ENCODE results near the gene GRIK3.

Gene GRIK3

DNA sequence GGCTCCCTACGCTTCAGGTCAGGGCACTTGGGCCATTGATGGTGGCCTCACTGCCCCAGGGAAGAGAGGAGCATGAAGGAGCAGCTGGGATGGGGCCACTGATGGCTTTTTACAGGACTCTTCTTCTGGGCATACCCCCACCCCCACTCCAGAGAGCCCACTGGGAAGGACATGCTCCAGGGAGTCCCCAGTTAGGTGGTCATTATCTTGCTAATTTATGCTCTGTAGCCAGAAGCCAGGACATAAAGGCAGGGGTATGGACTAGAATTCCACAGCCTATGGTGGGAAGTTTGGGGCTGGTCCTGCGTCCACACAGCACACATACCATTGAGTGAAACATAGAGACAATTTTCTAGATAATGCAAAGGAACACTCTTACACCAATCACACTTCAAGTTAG is 8.8 kb upstream of the GRIK3 start:
- no peak for DNase-seq (ENCODE audit: low spot score)

DNA sequence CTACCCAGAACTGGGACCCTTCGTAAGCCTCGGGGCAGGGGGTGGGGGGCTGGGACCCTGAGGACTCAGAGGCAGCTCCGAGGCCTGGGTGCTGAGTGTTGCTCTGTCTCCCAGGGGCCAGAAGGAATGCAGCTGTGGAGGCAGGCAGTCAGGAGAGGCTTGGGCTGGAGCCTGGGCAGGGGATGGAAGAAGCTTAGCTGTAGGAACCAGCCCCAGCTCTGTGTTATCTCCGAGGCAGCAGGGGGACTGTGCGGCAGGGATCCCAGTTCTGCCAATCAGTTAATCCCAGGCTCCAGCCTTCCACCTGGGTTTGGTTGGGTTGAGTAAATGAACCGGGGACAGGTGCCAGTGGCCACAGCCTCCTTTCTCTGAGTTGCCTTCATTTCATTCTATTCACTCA is 8.2 kb upstream of the GRIK3 start:
- no peak for DNase-seq (ENCODE audit: low spot score)

DNA sequence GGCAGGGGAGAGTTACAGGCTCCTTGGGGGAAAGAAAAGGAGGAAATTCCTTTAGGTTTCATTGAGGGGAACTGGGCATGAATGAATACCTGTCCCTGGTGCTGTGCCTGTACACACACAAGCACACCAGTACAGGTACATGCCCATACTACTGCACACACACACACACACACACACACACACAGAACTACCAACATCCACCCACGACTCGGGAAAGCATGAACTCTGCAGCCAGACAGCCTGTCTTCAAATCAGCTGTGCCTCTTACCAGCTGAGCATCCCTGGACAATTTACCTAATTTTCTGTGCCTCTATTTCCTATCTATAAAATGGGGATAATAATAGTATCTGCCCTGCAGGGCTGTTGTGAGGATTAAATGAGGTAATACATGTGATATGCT is 7.2 kb upstream of the GRIK3 start:
- no peak for DNase-seq (ENCODE audit: low spot score)

DNA sequence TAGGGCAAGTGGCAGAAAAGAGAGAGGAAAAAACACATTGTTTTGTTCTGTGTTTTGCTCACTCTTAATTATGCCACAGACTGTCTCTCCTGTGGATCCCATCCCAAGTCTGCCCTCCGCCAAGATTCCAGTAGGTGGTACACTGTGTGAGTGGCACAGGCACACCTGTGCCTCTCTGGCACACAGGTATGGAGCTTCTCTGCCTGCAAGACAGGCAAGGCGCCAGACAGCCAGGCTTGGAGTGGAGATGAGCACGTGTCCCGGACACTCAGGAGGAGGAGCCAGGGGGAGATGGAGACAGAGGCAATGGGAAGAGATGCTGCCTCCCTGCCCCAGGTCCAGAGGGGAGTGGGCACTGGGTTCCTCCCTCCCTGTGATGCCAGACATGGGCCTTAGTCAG is 6.5 kb upstream of the GRIK3 start:
- DNase-seq (ENCODE audit: low spot score): no peak

DNA sequence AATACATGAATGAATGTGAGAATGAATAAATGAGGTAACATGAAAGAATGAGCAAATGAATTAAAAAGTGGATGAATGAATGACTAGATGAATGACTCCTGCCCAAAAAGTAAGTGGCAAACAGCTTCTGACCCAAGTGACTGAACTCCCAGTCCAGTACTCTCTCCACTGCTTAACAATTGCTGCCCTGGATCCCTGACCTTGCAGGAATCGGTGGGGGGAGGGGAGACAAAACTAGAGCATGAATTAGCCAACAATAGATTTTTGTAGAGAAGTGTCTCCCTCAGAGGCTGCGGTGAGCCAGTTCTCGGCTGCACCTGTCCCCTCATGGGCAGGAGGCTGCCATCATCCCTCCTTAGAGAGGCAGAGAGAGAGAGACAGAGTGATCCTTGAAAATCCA is 5.9 kb upstream of the GRIK3 start:
- no peak for DNase-seq (ENCODE audit: low spot score)

DNA sequence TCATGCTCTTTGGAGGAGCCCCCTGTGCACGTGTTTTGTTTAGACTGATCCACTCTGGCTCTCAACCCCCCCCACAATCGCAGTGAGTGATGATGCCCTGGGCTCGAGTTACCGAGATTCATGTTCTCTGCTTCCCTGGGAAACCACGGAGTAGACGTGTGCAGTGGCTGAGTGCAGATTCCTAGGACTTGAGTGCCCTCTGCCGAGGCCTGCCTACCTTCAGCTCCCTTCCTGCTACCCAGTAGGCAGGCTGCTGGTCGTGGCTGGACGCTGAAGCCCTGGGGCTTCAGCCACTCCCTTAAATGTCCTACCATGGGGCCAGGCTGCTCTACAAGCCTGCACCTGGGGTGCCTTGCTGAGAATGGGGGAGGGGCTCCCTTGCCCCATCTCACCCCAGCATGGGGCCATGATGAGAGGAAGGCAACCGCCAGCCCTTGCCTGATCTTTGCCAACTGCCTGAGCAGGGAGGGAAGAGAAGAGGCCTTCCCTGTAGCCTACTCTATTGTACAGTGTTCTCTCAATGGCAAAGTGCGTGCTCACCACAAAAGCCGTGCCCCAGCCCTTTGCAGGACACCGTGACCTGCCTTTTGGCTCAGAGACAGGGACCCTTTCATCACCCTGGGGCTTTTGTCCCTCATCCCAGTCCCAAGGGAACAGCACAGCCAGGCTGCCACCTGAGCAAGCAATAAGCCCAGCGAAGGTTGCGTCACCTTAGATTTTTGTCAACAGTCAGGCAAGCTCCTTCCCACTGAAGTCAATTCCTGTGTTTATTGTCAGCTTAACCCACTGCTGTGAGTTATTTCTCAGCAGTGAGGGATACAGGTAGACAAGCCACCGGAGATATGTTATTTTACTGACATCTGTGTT is 4.1 kb upstream of the GRIK3 start:
- no peak for DNase-seq (ENCODE audit: low spot score)

DNA sequence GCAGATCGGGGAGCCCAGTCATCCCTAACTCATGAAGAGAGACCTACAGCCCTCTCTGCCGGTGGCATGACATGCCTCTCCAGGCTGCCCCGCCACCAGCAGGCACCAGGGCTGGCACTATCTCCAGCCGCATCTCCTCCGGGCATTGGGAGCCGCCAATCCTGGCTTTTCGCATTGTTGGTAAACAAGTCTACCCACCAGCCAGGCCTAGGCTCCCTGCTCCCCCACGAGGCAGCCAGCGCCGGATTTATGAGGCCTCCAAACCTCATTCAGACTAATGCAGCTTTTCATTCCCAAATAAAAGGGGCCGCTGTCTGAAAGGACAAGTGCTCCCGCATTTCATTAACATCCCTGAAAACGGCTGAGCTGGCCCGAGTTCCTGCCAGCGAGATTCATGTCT is 3.4 kb upstream of the GRIK3 start:
- DNase-seq (ENCODE audit: low spot score): no peak

DNA sequence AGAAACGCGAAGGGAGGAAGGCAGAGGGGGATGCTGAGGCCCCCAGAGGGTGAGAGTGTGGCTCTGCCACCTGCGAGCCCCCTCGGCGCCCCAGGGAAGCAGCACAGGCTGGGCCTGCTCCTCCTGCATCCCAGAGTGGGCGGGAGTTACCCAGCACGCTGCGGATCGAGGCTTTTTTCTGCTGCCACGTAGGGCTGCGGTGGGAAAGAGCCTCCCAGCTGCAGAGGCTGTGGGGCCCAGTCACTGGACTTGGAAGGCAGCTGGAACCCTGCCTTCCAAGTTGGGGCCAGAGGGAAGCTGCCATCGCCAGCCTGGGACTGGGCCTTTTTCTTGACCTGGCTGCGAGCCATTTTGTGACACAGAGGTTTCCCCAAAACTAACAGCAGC is 2.3 kb upstream of the GRIK3 start:
- DNase-seq (ENCODE audit: low spot score): no peak

DNA sequence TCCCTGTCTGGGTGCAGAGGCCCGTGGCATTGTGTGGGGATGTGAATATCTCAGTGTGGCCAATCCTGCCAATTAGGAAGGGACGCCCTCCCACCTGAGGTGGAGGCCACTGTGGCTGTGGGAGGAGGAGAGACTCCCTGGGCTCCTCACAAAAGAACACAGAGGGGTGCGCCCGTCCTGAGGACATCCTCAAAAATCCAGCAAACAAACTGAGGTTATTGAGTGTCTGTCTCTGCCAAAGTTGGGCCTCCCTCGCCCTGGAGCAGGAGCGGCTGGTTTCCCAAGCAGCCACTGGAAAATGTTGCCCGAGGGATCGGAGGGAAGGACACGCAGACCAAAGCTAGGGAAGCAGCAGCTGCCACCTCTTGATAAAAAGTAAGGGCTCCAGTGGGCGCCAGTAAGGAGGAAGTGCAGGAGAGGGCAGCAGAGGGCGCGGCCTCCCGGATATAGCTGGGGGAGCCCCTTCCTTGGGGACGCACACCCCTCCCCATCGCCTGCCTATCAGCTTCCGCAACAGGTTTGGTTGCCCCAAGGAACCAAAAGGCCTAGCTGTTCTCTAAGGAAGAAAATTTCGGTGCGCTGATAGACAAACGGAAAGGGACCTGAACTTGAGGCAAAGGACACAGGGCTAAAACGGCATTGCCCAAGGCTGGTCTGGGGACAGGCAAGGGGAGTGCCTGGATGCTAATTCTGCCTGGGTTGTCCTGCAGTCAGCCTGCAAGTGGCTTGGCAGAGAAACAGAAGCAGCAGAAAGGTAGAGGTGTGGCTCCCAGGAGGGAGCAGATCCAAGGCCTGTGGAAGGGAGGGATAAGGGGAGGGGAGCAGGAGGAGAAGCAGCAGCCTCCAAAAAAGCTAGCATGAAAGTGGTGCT is 1.7 kb upstream of the GRIK3 start:
- DNase-seq (ENCODE audit: low spot score): no peak

DNA sequence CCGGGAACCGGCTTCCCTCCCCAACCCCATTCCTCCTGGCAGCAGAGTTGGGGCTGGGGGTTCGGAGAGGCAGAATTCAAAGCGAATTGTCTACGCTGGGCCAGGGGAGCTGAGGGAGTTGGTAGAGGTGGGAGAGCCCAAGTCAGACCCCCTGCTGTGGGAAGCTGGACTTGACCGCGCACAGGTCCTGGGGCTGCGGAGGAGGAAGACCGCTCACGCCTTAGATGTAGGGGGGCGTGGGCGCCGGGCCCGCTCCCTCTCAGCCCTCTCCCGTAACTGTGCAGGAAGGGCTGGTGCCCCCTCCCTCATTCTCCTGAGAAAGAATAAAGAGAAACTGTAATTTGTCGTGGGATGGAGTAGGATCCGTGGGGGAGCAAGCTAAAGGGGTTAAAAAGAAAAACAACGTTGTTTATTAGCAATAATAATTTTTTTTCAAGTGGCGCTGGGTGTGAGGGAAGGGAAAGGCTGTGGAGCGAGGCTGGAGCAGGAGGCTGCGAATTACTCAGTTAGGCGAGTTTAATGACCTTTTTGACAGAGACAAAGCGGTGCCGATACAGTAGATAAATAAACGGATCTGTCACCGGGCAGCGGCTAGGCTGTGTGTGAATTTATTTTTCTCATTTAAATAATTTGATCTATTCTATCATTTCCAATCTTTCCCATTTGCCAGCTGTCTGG is 838 bp upstream of the GRIK3 start:
- no peak for DNase-seq (ENCODE audit: low spot score)

DNA sequence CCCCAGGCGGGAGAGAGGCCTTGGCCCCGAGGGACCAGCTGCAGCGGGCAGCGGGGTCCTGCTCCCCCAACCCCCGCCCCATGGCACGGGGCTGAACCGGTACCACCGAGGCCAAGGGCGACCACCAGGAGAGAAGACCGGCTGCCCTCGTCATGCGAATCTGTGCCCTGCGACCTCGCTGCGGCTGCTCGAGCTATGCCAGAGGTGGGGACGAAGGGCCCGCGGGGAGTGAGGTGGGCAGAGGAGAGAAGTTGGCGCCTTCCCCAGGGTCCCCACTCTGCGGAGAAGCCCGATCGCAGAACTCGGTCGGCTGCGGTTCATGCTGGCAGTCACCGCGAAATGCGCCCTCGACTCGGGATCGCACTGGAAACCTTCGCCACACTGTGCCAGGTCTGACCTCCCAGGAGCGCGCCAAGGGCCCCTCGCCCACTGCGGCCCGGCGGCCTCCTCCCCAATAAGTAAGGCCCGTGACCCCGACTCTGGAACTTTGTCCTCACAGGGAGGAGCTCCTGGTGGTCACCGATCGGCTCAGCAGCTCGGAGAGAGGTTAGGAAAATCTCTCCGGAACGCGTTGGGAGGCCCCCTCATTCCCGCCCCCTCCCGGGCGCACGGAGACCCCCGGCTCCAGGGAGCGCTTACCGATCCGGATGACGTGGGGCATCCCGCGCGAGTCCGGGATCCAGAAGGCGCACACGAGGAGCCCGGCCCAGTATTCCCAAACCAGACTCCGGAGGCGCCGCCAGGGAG is 787 bp downstream of the GRIK3 start:
- DNase-seq (ENCODE audit: low spot score): no peak

DNA sequence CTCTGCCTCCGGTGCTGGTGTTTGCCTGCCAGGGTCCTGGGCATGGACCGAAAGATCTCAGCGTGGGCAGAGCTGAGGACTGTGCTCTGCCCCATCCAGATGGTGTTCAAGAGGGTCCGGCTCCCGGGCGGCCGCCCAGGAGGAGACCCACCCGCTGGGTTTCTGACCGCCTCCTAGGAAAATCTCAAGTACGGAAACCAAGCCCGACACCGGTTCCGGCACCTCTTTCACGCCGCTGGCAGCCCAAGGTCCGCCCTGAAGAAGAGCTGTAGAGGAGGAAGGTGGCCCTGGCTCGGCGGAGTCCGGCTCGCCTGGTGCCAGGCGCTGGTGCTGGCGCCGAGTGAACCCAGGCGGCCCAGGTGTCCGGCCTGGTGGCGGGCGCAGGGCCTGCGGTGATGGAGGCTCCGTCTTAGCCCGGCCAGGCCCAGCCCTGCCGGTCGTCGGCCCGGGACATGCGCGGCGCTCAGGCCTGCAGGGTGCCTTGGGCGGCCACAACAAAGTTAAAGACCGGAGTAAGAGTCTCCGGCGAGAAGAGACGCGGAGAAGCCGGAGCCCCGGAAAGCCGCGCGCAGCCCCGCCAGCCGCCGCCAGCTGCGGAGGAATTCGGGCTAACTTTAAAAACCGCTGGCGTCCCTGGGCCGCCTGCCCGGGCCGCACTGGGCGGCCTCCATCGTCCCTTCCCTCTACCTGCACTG is 1.5 kb downstream of the GRIK3 start:
- no peak for DNase-seq (ENCODE audit: low spot score)

DNA sequence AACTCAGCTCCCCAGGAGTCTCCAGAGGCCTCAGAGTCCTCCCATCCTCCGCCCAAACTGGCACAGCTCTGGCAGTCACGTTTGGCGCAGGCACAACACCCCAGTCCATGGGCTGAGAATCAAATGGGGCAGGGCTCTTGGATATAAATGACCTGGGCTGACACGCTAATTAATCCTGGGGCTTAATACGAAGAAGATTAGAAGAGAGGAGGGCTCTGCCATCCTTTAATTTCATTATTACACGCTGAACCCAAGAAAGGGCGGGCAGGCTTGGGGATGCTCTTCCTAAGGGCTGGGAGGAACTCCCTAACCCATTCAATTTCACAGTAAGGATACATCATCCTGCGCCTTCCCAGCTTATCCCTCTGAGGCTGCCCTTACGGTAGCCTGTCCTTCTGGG is 2.4 kb downstream of the GRIK3 start:
- no peak for DNase-seq (ENCODE audit: low spot score)

DNA sequence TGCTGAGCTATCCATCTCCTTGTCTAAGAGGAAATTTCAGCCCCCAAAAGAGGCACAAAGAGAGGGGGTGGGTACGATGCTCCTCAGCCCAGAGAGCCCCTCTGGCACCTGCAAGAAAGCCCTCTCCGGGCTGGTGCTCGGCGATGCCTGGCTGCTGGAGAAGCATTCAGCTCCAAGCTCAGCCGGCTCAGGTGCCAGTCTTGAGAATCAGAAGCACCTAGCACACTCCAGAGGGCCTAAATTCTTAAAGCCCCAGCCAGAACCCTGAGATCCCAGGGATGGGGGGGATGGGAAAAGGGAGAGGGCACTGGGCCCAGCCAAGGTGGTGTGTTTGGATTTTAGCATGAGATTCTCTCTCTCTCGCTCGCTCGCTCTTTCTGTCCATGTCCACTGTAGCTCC is 2.9 kb downstream of the GRIK3 start:
- no peak for DNase-seq (ENCODE audit: low spot score)

DNA sequence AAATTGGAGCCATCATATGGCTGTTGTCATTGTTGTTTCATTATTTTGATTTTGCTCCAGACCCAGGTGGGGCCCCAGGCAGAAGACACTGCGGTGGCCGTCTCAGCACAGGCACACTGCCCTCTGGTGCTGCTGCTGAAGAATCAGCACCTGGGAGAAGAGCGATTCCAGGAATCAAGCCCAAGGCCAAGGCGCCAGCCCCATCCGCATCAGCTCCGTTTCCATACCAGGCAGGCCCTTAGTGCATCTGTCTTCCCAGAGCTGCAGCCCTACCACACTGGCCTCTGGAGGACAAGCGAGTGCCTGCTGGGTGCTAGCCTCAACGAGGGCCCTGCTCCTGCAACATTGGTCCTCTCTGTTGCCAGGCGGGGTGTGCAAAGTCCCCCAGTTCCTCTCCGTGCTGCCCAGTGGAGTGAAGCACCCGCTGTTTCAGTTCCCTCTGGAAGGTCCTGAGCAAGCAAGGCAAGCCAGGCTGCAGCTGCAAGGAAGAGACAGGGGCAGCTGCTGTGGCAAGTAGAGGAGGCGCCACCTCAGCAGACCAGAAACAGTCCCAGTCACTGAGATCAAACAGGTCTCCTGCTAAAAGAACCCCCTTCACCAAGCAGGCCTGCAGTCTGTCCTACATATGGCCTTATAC is 5.2 kb downstream of the GRIK3 start:
- DNase-seq (ENCODE audit: low spot score): no peak

DNA sequence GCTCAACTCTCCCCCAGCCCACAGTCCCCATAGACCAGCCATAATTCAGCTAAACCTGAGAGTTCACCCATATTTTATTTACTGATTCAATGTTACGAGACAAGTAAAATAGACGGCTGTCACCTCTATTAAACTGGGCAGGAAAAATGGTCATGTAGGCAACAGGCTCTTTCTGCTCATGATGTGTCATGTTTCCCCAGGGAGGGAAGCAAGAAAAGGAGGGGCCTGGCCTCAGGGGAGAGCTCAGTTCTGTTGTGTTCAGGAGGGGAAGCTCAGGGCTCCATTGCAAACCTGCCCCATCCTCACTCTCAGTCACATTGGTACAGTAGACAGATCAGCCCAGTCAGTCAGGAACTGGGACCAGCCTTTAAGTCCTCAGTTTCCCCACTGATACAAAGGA is 12.8 kb downstream of the GRIK3 start:
- no peak for DNase-seq (ENCODE audit: low spot score)

DNA sequence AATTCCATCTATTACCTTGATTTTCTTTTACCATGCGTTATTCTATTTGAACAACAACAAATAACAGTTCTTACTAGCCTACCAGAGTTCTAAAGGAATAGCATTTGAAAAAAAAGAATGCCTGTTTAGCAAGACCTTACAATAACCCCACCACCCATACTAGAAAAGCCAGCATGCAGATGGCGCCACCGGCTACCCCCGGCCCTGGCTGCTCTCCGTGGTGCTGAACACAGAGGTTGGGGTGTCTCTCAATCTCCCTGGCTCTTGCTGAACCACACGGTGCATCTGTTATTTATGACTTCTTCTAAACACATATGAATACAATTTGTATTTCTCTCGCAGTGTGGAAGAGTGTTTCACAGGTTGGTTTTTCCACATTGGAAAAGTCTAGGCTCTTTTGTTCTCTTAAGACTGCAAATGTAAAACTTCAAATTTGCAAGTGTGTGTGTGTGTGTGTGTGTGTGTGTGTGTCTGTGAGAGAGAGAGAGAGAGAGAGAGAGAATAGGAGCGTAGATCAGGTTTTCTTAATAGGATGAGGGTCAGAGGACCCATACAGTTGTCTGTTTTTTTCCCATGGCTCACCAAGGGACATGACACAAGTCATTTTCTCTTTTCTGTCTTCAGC is 13.6 kb downstream of the GRIK3 start:
- DNase-seq (ENCODE audit: low spot score): no peak

DNA sequence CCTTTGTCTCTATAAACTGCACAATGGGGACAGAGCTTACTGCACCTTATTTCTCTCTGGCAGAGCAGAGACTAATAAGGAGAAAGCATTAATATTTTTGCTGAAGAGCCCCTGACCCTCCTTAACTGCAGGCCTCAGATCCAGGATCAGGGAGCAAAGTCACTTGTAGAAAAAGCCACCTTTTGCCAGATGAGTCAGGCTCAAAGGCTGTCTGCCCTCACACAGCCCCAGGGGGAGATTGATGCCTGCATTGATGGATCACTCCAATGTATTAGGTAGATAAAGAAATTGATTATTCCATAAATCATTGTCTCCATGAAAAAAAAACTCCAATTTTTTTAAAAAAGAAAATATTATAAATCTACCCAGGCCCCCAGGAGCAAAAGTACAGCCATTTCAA is 15.8 kb downstream of the GRIK3 start:
- DNase-seq (ENCODE audit: low spot score): no peak

DNA sequence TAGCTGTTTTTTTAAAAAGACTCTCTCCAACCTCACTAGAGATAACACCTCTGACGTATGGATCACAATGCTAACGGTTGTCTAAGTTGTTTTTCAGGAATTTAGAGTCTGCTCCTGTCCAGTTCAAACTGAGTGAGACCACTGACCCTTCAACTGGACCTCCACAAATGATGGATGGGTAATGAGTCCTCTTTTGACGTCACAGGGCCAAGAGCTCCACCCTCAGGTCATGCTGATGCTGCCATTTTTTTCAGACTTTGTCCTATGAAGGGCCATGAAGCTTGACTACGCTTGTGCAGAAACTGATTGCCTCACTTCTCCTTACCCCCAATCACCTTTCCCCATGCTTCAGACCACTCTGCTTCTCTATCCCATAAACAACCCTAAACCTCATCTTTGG is 16.6 kb downstream of the GRIK3 start:
- no peak for DNase-seq (ENCODE audit: low spot score)

DNA sequence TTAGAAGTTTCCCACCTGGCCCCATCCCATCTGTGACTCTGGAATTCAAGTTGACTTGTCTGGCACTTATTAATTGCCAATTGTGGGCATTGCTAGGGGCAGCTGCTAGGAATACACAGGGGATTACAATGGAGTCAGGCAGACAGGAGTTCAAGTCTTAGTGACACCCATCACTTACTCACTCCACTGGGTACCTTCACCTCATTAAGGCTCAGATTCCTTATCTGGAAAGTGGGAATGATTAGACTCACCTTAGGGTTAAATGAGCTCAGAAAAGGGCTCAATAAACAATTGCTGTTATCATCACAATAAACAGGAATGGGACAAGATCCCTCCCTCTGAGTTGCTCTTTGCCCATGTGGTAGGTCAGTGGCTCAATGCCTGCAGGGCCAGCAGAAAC is 18.2 kb downstream of the GRIK3 start:
- no peak for DNase-seq (ENCODE audit: low spot score)

DNA sequence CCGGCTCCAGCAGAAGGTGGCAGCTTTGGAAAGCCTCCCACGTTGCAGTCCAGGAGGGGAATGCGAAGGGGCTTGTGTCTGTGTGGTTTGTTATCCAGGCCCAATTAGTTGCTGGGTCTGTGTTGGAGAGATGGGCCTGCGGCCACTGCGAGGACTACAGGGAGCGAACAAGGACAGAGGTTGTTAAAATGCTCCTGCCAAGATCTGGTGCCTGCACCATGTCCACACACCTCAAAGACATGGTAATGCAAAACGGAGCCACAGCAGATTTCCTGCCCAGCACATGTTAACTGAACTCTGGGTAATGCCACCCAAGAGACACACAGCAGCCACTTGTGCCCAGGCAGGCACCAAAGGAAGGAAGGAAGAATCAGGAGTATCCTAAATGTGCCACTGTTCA is 18.6 kb downstream of the GRIK3 start:
- no peak for DNase-seq (ENCODE audit: low spot score)

All from hematopoietic multipotent progenitor cell treated with erythropoietin and hydrocortisone succinate and interleukin-3 and kit ligand, for 17 days (in vitro differentiated cells).